Right atrium auricular region (tissue), 2 donors: ENCODE measurements around the gene HDAC10. TPM values are rescaled to one million over a fixed set of nuclear protein-coding genes. Genes with fewer than 3 reads are reported as not detected.

Experiments used
- DNase-seq: peaks from one replicate; pipeline ENCODE4 v3.0.0-alpha.2; 2019; ENCODE audit warnings: low spot score
- H3K27ac ChIP-seq, 2 donors: fragments of 200-600 bp; sonication (generic); 1 replicate in 1 of 2; 2 replicates in 1 of 2; pipeline ENCODE4 v1.5.1; 2016 to 2019
- H3K27me3 ChIP-seq, 2 donors: fragments of 200-600 bp; sonication (generic); one replicate each; pipeline versions ENCODE4 v1.5.1 to v1.6.0; 2017 to 2019
- H3K36me3 ChIP-seq: fragments of 200-600 bp; sonication (generic); one replicate; pipeline ENCODE4 v1.5.1; 2016
- H3K4me1 ChIP-seq, 2 donors: fragments of 200-600 bp; sonication (generic); one replicate each; pipeline versions ENCODE4 v1.5.1 to v1.6.0; 2017 to 2019
- H3K4me3 ChIP-seq, 2 donors: fragments of 200-600 bp; sonication (generic); 1 replicate in 1 of 2; 2 replicates in 1 of 2; pipeline ENCODE4 v1.5.1; 2017 to 2019; ENCODE audit warnings: mild to moderate bottlenecking in 1 of 2, moderate library complexity in 1 of 2
- H3K9me3 ChIP-seq, 2 donors: fragments of 200-600 bp; sonication (generic); one replicate each; pipeline ENCODE4 v1.5.1; 2019
- CTCF ChIP-seq, 2 donors: fragments of 200-600 bp; sonication (generic); IDR thresholded peaks; one replicate each; pipeline ENCODE4 v1.5.1; 2019; ENCODE audit warnings: antibody characterized with exemption in 2 of 2
- total RNA-seq, 2 donors: library from RNA; depleted of rRNA; stranded (reverse); fragments of >200 nt; gene quantifications; one replicate each; pipeline ENCODE4 v1.1.0, GENCODE V29; 2016

HDAC10 gene
- total RNA-seq, 2 donors from 2014 or later = 6.7 to 9.1 TPM

- H3K4me1 ChIP-seq = peaks cover 0 to 54% of the 10 kb centered on the region in 2 donors
These were observed 10.8 kb upstream of the HDAC10 start, which contains the start of gene MAPK12 for GRCh38 chr22:50261615-50262459. MAPK12 (minus strand) TSS chr22:50261683; CDS start chr22:50261509, 174 bp downstream.

GRCh38 chr22:50260801-50261614, 9.9 kb upstream of the HDAC10 start:
- H3K4me3 ChIP-seq = peak overlapping the region; percentile 40 to 57
- H3K27me3 ChIP-seq = no peaks in the 10 kb centered on the region
- H3K4me1 ChIP-seq = peaks cover 0 to 52% of the 10 kb centered on the region in 2 donors
- H3K9me3 ChIP-seq = no peaks in the 10 kb centered on the region
- peak overlapping the region; percentile 56 to 64 for H3K27ac ChIP-seq
- TF ChIP-seq CTCF (IDR thresholded peaks at IDR 0.05) = no peak
- no peak for DNase-seq
- H3K36me3 ChIP-seq = no peaks in the 10 kb centered on the region

More at GRCh38 chr22:50261615-50262459, 10.8 kb upstream of the HDAC10 start, which contains the start of gene MAPK12:
- Histone ChIP-seq H3K27me3 (no peaks in the 10 kb centered on the region), H3K36me3 (no peaks in the 10 kb centered on the region), H3K27ac (peak within 1 kb of the TSS; percentile 56 to 64), H3K9me3 (no peaks in the 10 kb centered on the region), H3K4me3 (peak within 1 kb of the TSS; percentile 40 to 57)
- DNase-seq = no peak
- no peak for TF ChIP-seq CTCF (IDR thresholded peaks at IDR 0.05)

GRCh38 chr22:50260434-50260800, 9.4 kb upstream of the HDAC10 start:
- H3K36me3 ChIP-seq = no peaks in the 10 kb centered on the region
- no peaks in the 10 kb centered on the region for H3K9me3 ChIP-seq
- no peak for DNase-seq
- peaks cover 0 to 52% of the 10 kb centered on the region in 2 donors for H3K4me1 ChIP-seq
- H3K27me3 ChIP-seq = no peaks in the 10 kb centered on the region
- no peak for TF ChIP-seq CTCF (IDR thresholded peaks at IDR 0.05)
- H3K27ac ChIP-seq = peak overlapping the region; percentile 56 to 64
- peak overlapping the region; percentile 40 to 57 for H3K4me3 ChIP-seq

- peak overlapping the region; percentile 31 to 76 for H3K27ac ChIP-seq
- no peaks in the 10 kb centered on the region for H3K9me3 ChIP-seq
- H3K36me3 ChIP-seq = no peaks in the 10 kb centered on the region
- no peak for DNase-seq
- no peak overlapping the region for H3K4me3 ChIP-seq
- H3K4me1 ChIP-seq = peaks cover 0 to 52% of the 10 kb centered on the region in 2 donors
- no peak for TF ChIP-seq CTCF (IDR thresholded peaks at IDR 0.05)
- H3K27me3 ChIP-seq = no peaks in the 10 kb centered on the region
These were observed 8.2 kb upstream of the HDAC10 start for GRCh38 chr22:50259302-50259701.

GRCh38 chr22:50258361-50259292, 7.6 kb upstream of the HDAC10 start:
- no peak for DNase-seq
- H3K4me1 ChIP-seq = peaks cover 0 to 52% of the 10 kb centered on the region in 2 donors
- TF ChIP-seq CTCF (IDR thresholded peaks at IDR 0.05) = no peak
- H3K9me3 ChIP-seq = no peaks in the 10 kb centered on the region
- H3K27ac ChIP-seq = peak overlapping the region; percentile 66 to 76
- no peaks in the 10 kb centered on the region for H3K27me3 ChIP-seq
- no peak overlapping the region for H3K4me3 ChIP-seq
- H3K36me3 ChIP-seq = no peaks in the 10 kb centered on the region
